HepG2 (cell line): Measurements from ENCODE around the gene NPBWR2. TPM values are rescaled to one million over a fixed set of nuclear protein-coding genes. Genes with fewer than 3 reads are reported as not detected.

Experiments
- ATAC-seq: fragments of 200-7000 bp; cut with Tn5 transposase; 3 replicates; pipeline ENCODE4 v1.9.1; 2020; ENCODE audit warnings: mild to moderate bottlenecking, moderate library complexity
- BruUV-seq: library from RNA; stranded (reverse); fragments of 400-500 nt; replicated peaks from 2 replicates; lab custom pipeline; 2021; lab: Mats Ljungman, UMichigan
- CTCF ChIA-PET: fragments of 300-600 bp; formaldehyde crosslinking; extraction: SDS; loops from one replicate; lab custom pipeline; 2021; ENCODE audit warnings: low total read pairs, inconsistent platforms, low intra/inter-chr PET ratio; lab: Yijun Ruan, JAX
- POLR2A ChIA-PET: fragments of 350-600 bp; sonication (Branson Sonifier 250); formaldehyde crosslinking; loops from one replicate; lab custom pipeline; 2020; ENCODE audit warnings: antibody characterized with exemption, inconsistent platforms; lab: Yijun Ruan, JAX
- DNase-seq: peaks from one replicate; pipeline ENCODE4 v3.0.0-alpha.2; 2015; ENCODE audit warnings: low spot score
- FAIRE-seq: peaks from 3 replicates; lab custom pipeline; 2011; peaks lifted over from hg19 to GRCh38; lab: Jason Lieb, UNC
- H2AFZ ChIP-seq: one replicate; pipeline ENCODE4 v1.6.1; 2011; ENCODE audit warnings: low read length, inconsistent platforms
- H3K27ac ChIP-seq: fragments of 300-600 bp; 3 replicates; pipeline ENCODE4 v1.8.0; 2011; ENCODE audit warnings: mixed run types, mild to moderate bottlenecking, mixed read lengths, low read length, inconsistent platforms; ENCODE audit not compliant: insufficient read depth; ENCODE audit errors: extremely low read length
- H3K27me3 ChIP-seq, 2 experiments: fragments of 200-600 bp in 1 of 2; 2 replicates in 1 of 2; 3 replicates in 1 of 2; pipeline versions ENCODE4 v1.6.0 to v1.8.0; 2011; ENCODE audit warnings: low read length in 2 of 2, mild to moderate bottlenecking in 2 of 2, moderate library complexity in 2 of 2, inconsistent platforms in 1 of 2; ENCODE audit not compliant: insufficient read depth in 2 of 2, control insufficient read depth in 1 of 2
- H3K36me3 ChIP-seq, 2 experiments: fragments of 200-600 bp in 1 of 2; replicated peaks in 1 of 2; 2 replicates in 1 of 2; 3 replicates in 1 of 2; pipeline versions ENCODE4 v1.5.1 to v1.8.0; 2011; ENCODE audit warnings: low read length in 2 of 2, inconsistent platforms in 1 of 2; ENCODE audit not compliant: insufficient read depth in 2 of 2, control insufficient read depth in 1 of 2
- H3K4me1 ChIP-seq: 2 replicates; pipeline ENCODE4 v1.5.1; 2012; ENCODE audit warnings: low read length, inconsistent platforms; ENCODE audit not compliant: insufficient read depth
- H3K4me2 ChIP-seq: 2 replicates; pipeline ENCODE4 v1.6.0; 2011; ENCODE audit warnings: low read depth, low read length, inconsistent platforms
- H3K4me3 ChIP-seq, 3 experiments: fragments of 200-600 bp in 1 of 3; sonication (generic), shearing (Covaris generic) in 1 of 3; replicated peaks in 1 of 3; 2 replicates each; pipeline ENCODE4 v1.5.1; 2011 to 2016; ENCODE audit warnings: low read length in 3 of 3, inconsistent platforms in 2 of 3, low read depth in 2 of 3, mild to moderate bottlenecking in 2 of 3, control low read depth in 1 of 3, mixed read lengths in 1 of 3; ENCODE audit not compliant: insufficient read depth in 1 of 3
- H3K79me2 ChIP-seq: one replicate; pipeline ENCODE4 v1.6.1; 2011; ENCODE audit warnings: low read length, inconsistent platforms; ENCODE audit not compliant: insufficient read depth
- H3K9ac ChIP-seq: 2 replicates; pipeline ENCODE4 v1.6.0; 2011; ENCODE audit warnings: mild to moderate bottlenecking, low read depth, low read length, inconsistent platforms; ENCODE audit not compliant: insufficient read depth
- H3K9me3 ChIP-seq: 2 replicates; pipeline ENCODE4 v1.5.1; 2012; ENCODE audit warnings: mild to moderate bottlenecking, low read length
- H4K20me1 ChIP-seq: 2 replicates; pipeline ENCODE4 v1.6.0; 2011; ENCODE audit warnings: inconsistent platforms, mild to moderate bottlenecking, low read length, moderate library complexity; ENCODE audit not compliant: insufficient read depth
- BCLAF1 ChIP-seq: fragments of 450-650 bp; IDR thresholded peaks from 2 replicates; pipeline ENCODE4 v1.6.1; 2017; ENCODE audit warnings: mild to moderate bottlenecking
- CHD2 ChIP-seq: IDR thresholded peaks from 2 replicates; pipeline ENCODE4 v1.6.1; 2011; ENCODE audit warnings: low read depth, low read length, improper control_type of control experiment
- DNMT3B ChIP-seq: conservative IDR thresholded peaks from 2 replicates; pipeline ENCODE4 v1.6.1; 2016; ENCODE audit warnings: missing biosample characterization, control low read depth
- FOXP4 ChIP-seq: sonication (generic); formaldehyde crosslinking; IDR thresholded peaks from 2 replicates; pipeline ENCODE4 v1.4.0; 2020; ENCODE audit warnings: missing genetic modification reagents
- HOXA3 ChIP-seq: sonication (generic); formaldehyde crosslinking; IDR thresholded peaks from 2 replicates; pipeline ENCODE4 v1.5.0; 2020; ENCODE audit warnings: missing genetic modification reagents
- MBD4 ChIP-seq: IDR thresholded peaks from 2 replicates; pipeline ENCODE4 v1.6.1; 2012; ENCODE audit warnings: low read length, inconsistent platforms, borderline replicate concordance
- NAIF1 ChIP-seq: sonication (generic); formaldehyde crosslinking; IDR thresholded peaks from 2 replicates; pipeline ENCODE4 v1.5.0; 2020; ENCODE audit warnings: mild to moderate bottlenecking, missing genetic modification reagents, borderline replicate concordance
- RFX1 ChIP-seq: fragments of 450-650 bp; IDR thresholded peaks from 2 replicates; pipeline ENCODE4 v1.6.1; 2017
- SAFB2 ChIP-seq: sonication (generic); formaldehyde crosslinking; IDR thresholded peaks from 2 replicates; pipeline ENCODE4 v1.5.1; 2020; ENCODE audit warnings: missing genetic modification reagents, low read depth, mild to moderate bottlenecking, borderline replicate concordance
- SKI ChIP-seq: fragments of 450-650 bp; IDR thresholded peaks from one replicate; pipeline ENCODE4 v1.6.1; 2018; ENCODE audit warnings: mild to moderate bottlenecking; ENCODE audit not compliant: partially characterized antibody
- SNAI1 ChIP-seq: sonication (generic); formaldehyde crosslinking; IDR thresholded peaks from 2 replicates; pipeline ENCODE4 v1.5.0; 2020; ENCODE audit warnings: mild to moderate bottlenecking, missing genetic modification reagents, borderline replicate concordance
- ZBTB25 ChIP-seq: IDR thresholded peaks from 2 replicates; pipeline ENCODE4 v1.6.1; 2018; ENCODE audit warnings: missing genetic modification reagents
- ZBTB42 ChIP-seq: sonication (generic); formaldehyde crosslinking; IDR thresholded peaks from 2 replicates; pipeline ENCODE4 v1.5.0; 2020; ENCODE audit warnings: mild to moderate bottlenecking, missing genetic modification reagents
- ZKSCAN5 ChIP-seq: sonication (generic); formaldehyde crosslinking; IDR thresholded peaks from 2 replicates; pipeline ENCODE4 v1.5.1; 2020; ENCODE audit warnings: mild to moderate bottlenecking, missing genetic modification reagents
- ZNF276 ChIP-seq: sonication (generic); formaldehyde crosslinking; IDR thresholded peaks from 2 replicates; pipeline ENCODE4 v1.4.0; 2020; ENCODE audit warnings: mild to moderate bottlenecking, low read depth, missing genetic modification reagents
- ZNF660 ChIP-seq: sonication (generic); formaldehyde crosslinking; IDR thresholded peaks from 2 replicates; pipeline ENCODE4 v1.5.1; 2020; ENCODE audit warnings: mild to moderate bottlenecking, low read depth, missing genetic modification reagents, borderline replicate concordance
- ZNF720 ChIP-seq: sonication (generic); formaldehyde crosslinking; IDR thresholded peaks from 2 replicates; pipeline ENCODE4 v1.4.0; 2020; ENCODE audit warnings: missing genetic modification reagents
- ZNF776 ChIP-seq: sonication (generic); formaldehyde crosslinking; IDR thresholded peaks from 2 replicates; pipeline ENCODE4 v1.4.0; 2020; ENCODE audit warnings: mild to moderate bottlenecking, missing genetic modification reagents
- whole genome bisulfite sequencing: methylation state at CpG from one replicate; pipeline ENCODE4 v1.1.6; 2017; ENCODE audit warnings: low lambda C conversion rate; 5-methylcytosine and 5-hydroxymethylcytosine counted together
- in situ Hi-C: cut with HindIII; loops from 2 replicates; pipeline ENCODE4 v1.10.0; 2017; ENCODE audit warnings: low pct_unique_long_range_greater_than_20kb; ENCODE audit not compliant: extremely low pct_ligation_motif_present
- intact Hi-C: fragments of 100-400 bp; cut with micrococcal nuclease; formaldehyde crosslinking; loops from one replicate; pipeline ENCODE4 v1.10.0; 2022; ENCODE audit not compliant: unreplicated experiment
- polyA plus RNA-seq, 8 experiments: library from polyadenylated mRNA; depleted of rRNA in 3 of 8; stranded (reverse) in 7 of 8; unstranded in 1 of 8; fragments of >200 nt; fragmentation: Illumina TruSeq in 4 of 8; extraction: Trizol in 4 of 8; gene quantifications; 2 replicates each; pipeline versions ENCODE4 v1.2.1 to v1.2.3, GENCODE V29; 2011 to 2016; ENCODE audit warnings: low read depth in 4 of 8, missing spikeins in 1 of 8, mixed read lengths in 1 of 8; ENCODE audit not compliant: insufficient read depth in 1 of 8
- total RNA-seq, 5 experiments: library from RNA; depleted of rRNA; stranded (reverse); fragments of >200 nt; fragmentation: Illumina TruSeq; extraction: Trizol; gene quantifications; 2 replicates each; pipeline ENCODE4 v1.2.3, GENCODE V29; 2016; ENCODE audit warnings: low read depth in 1 of 5

NPBWR2 gene
- total and polyA plus RNA-seq, 2 of the 13 experiments (the other 11 are each of a cell fraction or from before 2014, with no cell fraction given), result not detected

- no peak for ATAC-seq
- no peak for FAIRE-seq
- no peak overlapping the region for H3K27ac ChIP-seq
- TF ChIP-seq CHD2, result no peak
- TF ChIP-seq ZBTB25, result no peak
- no peak for TF ChIP-seq ZNF660
- TF ChIP-seq DNMT3B (CRISPR knock-in tag), result no peak
- TF ChIP-seq ZKSCAN5 (CRISPR knock-in tag), result no peak
- TF ChIP-seq SNAI1 (CRISPR knock-in tag), result no peak
- TF ChIP-seq NAIF1 (CRISPR knock-in tag), result no peak
- TF ChIP-seq ZNF276 (CRISPR knock-in tag), result no peak
- TF ChIP-seq FOXP4, result no peak
- TF ChIP-seq RFX1, result no peak
- no peak for TF ChIP-seq SAFB2 (CRISPR knock-in tag)
- TF ChIP-seq SKI, result no peak
- TF ChIP-seq ZNF720 (CRISPR knock-in tag), result no peak
- no peak for TF ChIP-seq BCLAF1
- no peak for TF ChIP-seq ZNF776 (CRISPR knock-in tag)
- no peak for TF ChIP-seq HOXA3 (CRISPR knock-in tag)
- no peak for TF ChIP-seq MBD4
- TF ChIP-seq ZBTB42 (CRISPR knock-in tag), result no peak
Measured at GRCh38 chr20:64114356-64114971, 7.1 kb upstream of the NPBWR2 start.

More at GRCh38 chr20:64114356-64114971, 7.1 kb upstream of the NPBWR2 start:
- intact Hi-C loops, result no loop called here
- H3K9me3 ChIP-seq, result no peaks in the 10 kb centered on the region
- H3K36me3 ChIP-seq, result no peaks in the 10 kb centered on the region
- ChIA-PET POLR2A (no interaction called here), CTCF (no interaction called here)
- H4K20me1 ChIP-seq, result peaks cover 5% of the 10 kb centered on the region; the same call in 1 of the 2 replicates
- no peak overlapping the region for H3K4me3 ChIP-seq
- H3K9ac ChIP-seq, result no peak overlapping the region
- no peak for DNase-seq
- no peaks in the 10 kb centered on the region for H3K79me2 ChIP-seq
- no peak overlapping the region for H2AFZ ChIP-seq
- peaks cover 29 to 59% of the 10 kb centered on the region in 2 experiments for H3K27me3 ChIP-seq
- peaks cover 23% of the 10 kb centered on the region for H3K4me1 ChIP-seq
- in situ Hi-C loops, result no loop called here
- WGBS, result 18% methylated on average over 12 of the region's 14 CpGs
- no peak overlapping the region for H3K4me2 ChIP-seq
- no TSS peak for BruUV-seq
